DOHH2 (cell line): Measurements from ENCODE around the gene KCNIP1.

Experiments
- H3F3A ChIP-seq: fragments of 200-600 bp; sonication (generic), shearing (Covaris generic); 2 replicates; pipeline ENCODE4 v1.6.0; 2016; ENCODE audit warnings: antibody characterized with exemption, mild to moderate bottlenecking; ENCODE audit not compliant: control insufficient read depth, insufficient read depth
- H3K27ac ChIP-seq: fragments of 200-600 bp; sonication (generic); 2 replicates; pipeline ENCODE4 v1.5.1; 2014; ENCODE audit warnings: low read depth, mild to moderate bottlenecking, low read length, moderate library complexity
- H3K27me3 ChIP-seq: fragments of 200-600 bp; sonication (generic); 2 replicates; pipeline ENCODE4 v1.6.1; 2014; ENCODE audit warnings: mild to moderate bottlenecking, low read length, mixed read lengths; ENCODE audit not compliant: control insufficient read depth
- H3K36me3 ChIP-seq: fragments of 200-600 bp; sonication (generic); 2 replicates; pipeline ENCODE4 v1.6.1; 2014; ENCODE audit warnings: mild to moderate bottlenecking, low read length, moderate library complexity, mixed read lengths; ENCODE audit not compliant: control insufficient read depth
- H3K4me1 ChIP-seq: fragments of 200-600 bp; sonication (generic); 2 replicates; pipeline ENCODE4 v1.6.1; 2014; ENCODE audit warnings: mild to moderate bottlenecking, low read length, mixed read lengths; ENCODE audit not compliant: control insufficient read depth
- H3K4me2 ChIP-seq: fragments of 200-600 bp; sonication (generic); 2 replicates; pipeline ENCODE4 v1.6.0; 2014; ENCODE audit warnings: mild to moderate bottlenecking, low read length, moderate library complexity
- H3K4me3 ChIP-seq: fragments of 200-600 bp; sonication (generic); 2 replicates; pipeline ENCODE4 v1.5.1; 2014; ENCODE audit warnings: mild to moderate bottlenecking, low read length, mixed read lengths
- H3K79me2 ChIP-seq: fragments of 200-600 bp; sonication (generic); 2 replicates; pipeline ENCODE4 v1.6.1; 2014; ENCODE audit warnings: mild to moderate bottlenecking, low read length, mixed read lengths; ENCODE audit not compliant: control insufficient read depth
- H3K9me2 ChIP-seq: fragments of 200-600 bp; sonication (generic); replicated peaks from 2 replicates; pipeline ENCODE4 v1.6.1; 2014; ENCODE audit warnings: mild to moderate bottlenecking, low read length, mixed read lengths; ENCODE audit not compliant: control insufficient read depth
- H3K9me3 ChIP-seq: fragments of 200-600 bp; sonication (generic); 2 replicates; pipeline ENCODE4 v1.6.1; 2014; ENCODE audit warnings: antibody characterized with exemption, low read length, mixed read lengths; ENCODE audit not compliant: control insufficient read depth, insufficient read depth
- H4K20me1 ChIP-seq: fragments of 200-600 bp; sonication (generic); 2 replicates; pipeline ENCODE4 v1.6.0; 2014; ENCODE audit warnings: low read depth, mild to moderate bottlenecking, antibody characterized with exemption, low read length, moderate library complexity; ENCODE audit not compliant: control insufficient read depth, insufficient read depth
- EZH2phosphoT487 ChIP-seq: fragments of 200-600 bp; sonication (generic); IDR thresholded peaks from 2 replicates; pipeline ENCODE4 v1.6.1; 2017; ENCODE audit warnings: borderline replicate concordance, mild to moderate bottlenecking, antibody characterized with exemption, low read length, moderate library complexity, mixed read lengths
- TF ChIP-seq, protein P1 (sequence below): fragments of 200-600 bp; sonication (generic); IDR thresholded peaks from one replicate; pipeline ENCODE4 v1.5.1; 2014; ENCODE audit warnings: antibody characterized with exemption, mild to moderate bottlenecking, low read depth, low read length; ENCODE audit not compliant: poor library complexity, severe bottlenecking

KCNIP1 gene

DNA sequence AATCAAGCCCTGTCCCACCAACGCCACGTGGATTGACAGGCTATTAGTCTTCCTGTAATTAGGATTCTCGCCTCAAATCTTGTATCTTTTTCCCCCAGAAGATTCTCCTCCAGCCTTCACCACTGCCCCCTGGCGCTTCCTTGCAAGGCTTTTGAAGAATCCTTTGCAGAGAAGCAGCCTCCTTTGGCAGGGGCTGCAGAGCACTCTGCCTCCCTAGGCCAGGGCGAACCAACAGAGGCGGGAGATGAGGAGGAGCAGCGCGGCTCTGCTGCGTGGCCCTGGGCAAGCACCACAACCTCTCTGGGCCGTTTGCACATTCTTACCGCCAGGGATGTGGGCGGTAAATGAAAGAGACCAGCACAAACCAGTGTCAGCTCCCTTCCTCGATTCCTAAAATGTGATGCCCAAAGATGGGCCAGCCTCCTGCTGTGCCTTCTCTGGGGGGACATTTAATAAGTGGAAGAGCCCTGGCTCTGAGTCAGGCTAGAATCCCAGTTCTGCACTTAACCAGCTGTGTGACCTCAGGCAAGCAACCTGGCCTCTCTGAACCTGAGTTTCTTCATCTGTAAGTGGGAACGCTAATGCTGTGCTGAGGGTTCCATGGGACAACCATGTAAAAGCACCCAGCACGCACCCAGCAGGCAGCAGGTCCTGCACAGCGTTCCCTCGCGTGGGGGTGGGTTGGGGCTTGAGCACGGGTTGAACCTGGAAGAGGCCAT lies 128.6 kb downstream of the KCNIP1 start:
- Histone ChIP-seq H3K9me3 (no peaks in the 10 kb centered on the region), H3K4me1 (peaks cover 11% of the 10 kb centered on the region; the same call in 1 of the 2 replicates), H3K27me3 (no peaks in the 10 kb centered on the region), H3K4me3 (peak overlapping the region; percentile 71; the same call in 1 of the 2 replicates), H4K20me1 (no peaks in the 10 kb centered on the region), H3K36me3 (no peaks in the 10 kb centered on the region), H3K4me2 (peak overlapping the region; percentile 75), H3K79me2 (no peaks in the 10 kb centered on the region), H3F3A (no peaks in the 10 kb centered on the region), H3K9me2 (no peaks in the 10 kb centered on the region), H3K27ac (no peak overlapping the region)
- TF ChIP-seq, protein P1, sequence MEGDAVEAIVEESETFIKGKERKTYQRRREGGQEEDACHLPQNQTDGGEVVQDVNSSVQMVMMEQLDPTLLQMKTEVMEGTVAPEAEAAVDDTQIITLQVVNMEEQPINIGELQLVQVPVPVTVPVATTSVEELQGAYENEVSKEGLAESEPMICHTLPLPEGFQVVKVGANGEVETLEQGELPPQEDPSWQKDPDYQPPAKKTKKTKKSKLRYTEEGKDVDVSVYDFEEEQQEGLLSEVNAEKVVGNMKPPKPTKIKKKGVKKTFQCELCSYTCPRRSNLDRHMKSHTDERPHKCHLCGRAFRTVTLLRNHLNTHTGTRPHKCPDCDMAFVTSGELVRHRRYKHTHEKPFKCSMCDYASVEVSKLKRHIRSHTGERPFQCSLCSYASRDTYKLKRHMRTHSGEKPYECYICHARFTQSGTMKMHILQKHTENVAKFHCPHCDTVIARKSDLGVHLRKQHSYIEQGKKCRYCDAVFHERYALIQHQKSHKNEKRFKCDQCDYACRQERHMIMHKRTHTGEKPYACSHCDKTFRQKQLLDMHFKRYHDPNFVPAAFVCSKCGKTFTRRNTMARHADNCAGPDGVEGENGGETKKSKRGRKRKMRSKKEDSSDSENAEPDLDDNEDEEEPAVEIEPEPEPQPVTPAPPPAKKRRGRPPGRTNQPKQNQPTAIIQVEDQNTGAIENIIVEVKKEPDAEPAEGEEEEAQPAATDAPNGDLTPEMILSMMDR, result no peak
- no peak for TF ChIP-seq EZH2phosphoT487

DNA sequence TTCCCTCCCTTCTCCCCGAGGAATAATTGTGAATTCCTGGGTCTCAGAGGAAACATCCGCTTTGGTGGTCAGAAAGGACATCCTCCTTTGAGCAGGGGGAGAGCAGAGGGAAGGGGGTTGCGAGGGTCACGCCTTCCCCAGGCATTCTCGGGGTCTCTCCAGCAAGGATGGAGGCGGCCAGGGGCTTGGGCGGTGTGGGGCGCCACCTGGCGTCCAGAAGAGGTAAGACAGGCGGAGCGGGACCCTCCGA lies 129.1 kb downstream of the KCNIP1 start:
- Histone ChIP-seq H3K9me2 (no peaks in the 10 kb centered on the region), H3K27me3 (no peaks in the 10 kb centered on the region), H3K4me3 (peak overlapping the region; percentile 71), H4K20me1 (no peaks in the 10 kb centered on the region), H3F3A (no peaks in the 10 kb centered on the region), H3K4me1 (peaks cover 11% of the 10 kb centered on the region; the same call in 1 of the 2 replicates), H3K9me3 (no peaks in the 10 kb centered on the region), H3K4me2 (peak overlapping the region; percentile 75), H3K79me2 (no peaks in the 10 kb centered on the region), H3K27ac (no peak overlapping the region), H3K36me3 (no peaks in the 10 kb centered on the region)
- TF ChIP-seq, protein P1, result peak; percentile 96
- no peak for TF ChIP-seq EZH2phosphoT487

DNA sequence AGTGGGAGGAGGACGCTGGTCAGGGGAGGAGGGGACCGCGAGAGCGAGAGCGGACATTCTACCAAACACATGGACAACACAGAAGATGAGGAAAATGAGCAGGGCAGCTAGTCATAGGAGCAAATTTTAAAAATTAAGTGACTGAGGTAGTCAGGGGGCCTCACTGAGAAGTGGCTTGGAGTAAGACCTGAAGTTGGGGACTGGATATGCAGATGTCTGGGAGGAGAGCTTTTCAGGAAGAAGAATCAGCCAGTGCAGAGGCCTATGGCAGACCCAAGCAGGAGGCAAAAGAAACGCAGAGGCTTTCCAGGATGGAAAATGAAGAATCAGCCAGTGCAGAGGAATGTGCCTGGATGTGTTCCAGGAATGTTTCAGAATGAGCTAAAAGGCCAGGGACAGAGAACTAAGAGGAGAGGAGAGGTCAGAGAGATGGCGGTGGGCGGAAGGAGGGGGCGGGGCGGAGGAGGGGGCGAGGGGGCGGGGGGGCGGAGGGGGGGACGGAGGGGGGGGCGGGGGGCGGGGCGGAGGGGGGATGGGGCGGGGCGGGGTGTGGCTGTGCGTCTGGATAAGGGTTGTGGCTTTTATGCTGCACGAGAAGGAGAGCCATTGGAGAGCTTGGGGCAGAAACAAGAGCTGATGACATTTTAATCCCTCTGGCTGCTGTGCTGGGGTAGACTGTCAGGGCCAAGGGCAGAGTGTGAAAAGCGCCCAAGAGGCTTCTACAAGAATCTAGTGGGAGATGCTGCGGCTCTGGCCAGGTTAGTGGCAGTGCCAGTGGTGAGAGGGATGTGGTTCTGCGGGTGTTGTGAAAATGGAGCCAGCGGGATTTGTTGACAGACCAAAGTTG lies 129.6 kb downstream of the KCNIP1 start:
- Histone ChIP-seq H3K4me3 (peak overlapping the region; percentile 71), H3K79me2 (no peaks in the 10 kb centered on the region), H3F3A (no peaks in the 10 kb centered on the region), H3K27ac (no peak overlapping the region), H3K27me3 (no peaks in the 10 kb centered on the region), H3K9me2 (no peaks in the 10 kb centered on the region), H3K9me3 (no peaks in the 10 kb centered on the region), H3K36me3 (no peaks in the 10 kb centered on the region), H4K20me1 (no peaks in the 10 kb centered on the region), H3K4me1 (peaks cover 11% of the 10 kb centered on the region; the same call in 1 of the 2 replicates), H3K4me2 (peak overlapping the region; percentile 75)
- TF ChIP-seq, protein P1, result no peak
- TF ChIP-seq EZH2phosphoT487, result no peak
